Body of pancreas (tissue), 4 donors: ENCODE measurements around the gene KRT28.
"Not testable (repeated sequence)": the region's sequence is repeated elsewhere in the genome, so short reads cannot be mapped to it uniquely, and the experiment has no call there.

Experiments
- CTCF ChIP-seq, 7 experiments: fragments of 450-650 bp in 4 of 7; fragments of 200-600 bp in 3 of 7; sonication (generic) in 3 of 7; IDR thresholded peaks; one replicate each; pipeline ENCODE4 v1.5.1; 2016 to 2019; ENCODE audit warnings: antibody characterized with exemption in 7 of 7
- POLR2A ChIP-seq, 3 donors: fragments of 450-650 bp; IDR thresholded peaks; one replicate each; pipeline ENCODE4 v1.6.1; 2016; ENCODE audit warnings: antibody characterized with exemption in 3 of 3, mild to moderate bottlenecking in 2 of 3

GRCh38 chr17:40748666-40749065 is 51.1 kb downstream of the KRT28 start:
- TF ChIP-seq CTCF, POLR2A (IDR thresholded peaks at IDR 0.05): not testable (repeated sequence)
